Colonic mucosa (tissue), 4 donors: ENCODE data around the gene BTG4. TPM values are rescaled to one million over a fixed set of nuclear protein-coding genes. Genes with fewer than 3 reads are reported as not detected.

Experiments used
- DNase-seq: peaks from one replicate; pipeline ENCODE4 v3.0.0-alpha.2; 2020
- H3K27ac ChIP-seq: fragments of 200-600 bp; one replicate; pipeline ENCODE4 v1.8.0; 2021
- H3K27me3 ChIP-seq: fragments of 200-600 bp; one replicate; pipeline ENCODE4 v1.8.0; 2021
- H3K36me3 ChIP-seq: fragments of 200-600 bp; one replicate; pipeline ENCODE4 v1.8.0; 2021
- H3K4me1 ChIP-seq: fragments of 200-600 bp; one replicate; pipeline ENCODE4 v1.8.0; 2021; ENCODE audit warnings: mild to moderate bottlenecking
- H3K4me3 ChIP-seq: fragments of 200-600 bp; one replicate; pipeline ENCODE4 v1.8.0; 2021
- H3K9ac ChIP-seq, 2 donors: one replicate each; pipeline ENCODE4 v1.7.0; 2013; ENCODE audit warnings: control low read depth in 2 of 2, low read depth in 2 of 2, low read length in 2 of 2
- H3K9me3 ChIP-seq: fragments of 200-600 bp; one replicate; pipeline ENCODE4 v1.8.0; 2021
- CTCF ChIP-seq: fragments of 200-600 bp; IDR thresholded peaks from one replicate; pipeline ENCODE4 v1.8.0; 2022; ENCODE audit warnings: antibody characterized with exemption, mild to moderate bottlenecking
- intact Hi-C: fragments of 100-400 bp; cut with DNase I; formaldehyde crosslinking; loops from one replicate; pipeline ENCODE4 v1.14.1; 2022
- total RNA-seq, 2 donors: library from RNA; stranded (reverse); fragmentation: NEBNext Ultra II Directional in 1 of 2; extraction: Animal tissue kit (Norgen Biotek cat#: 25700) in 1 of 2; gene quantifications; one replicate each; pipeline ENCODE4 v1.2.1, GENCODE V29; 2021
- donor health status: healthy.
- donor health status: DM: no; HTN: no; CAD: no.
- donor health status: DM: no; HTN: no; CAD: no.

The BTG4 gene
- total RNA-seq, 2 donors from 2014 or later = not detected

- Histone ChIP-seq H3K27ac (no peak overlapping the region), H3K4me3 (no peak overlapping the region), H3K9me3 (no peaks in the 10 kb centered on the region), H3K9ac (no peak overlapping the region), H3K27me3 (no peaks in the 10 kb centered on the region), H3K4me1 (no peaks in the 10 kb centered on the region), H3K36me3 (no peaks in the 10 kb centered on the region)
- no peak for DNase-seq
- no peak for TF ChIP-seq CTCF
- intact Hi-C loops = no loop called here
Observed at GRCh38 chr11:111465400-111465799, 46.8 kb downstream of the BTG4 start.

GRCh38 chr11:111463276-111463675 lies 48.9 kb downstream of the BTG4 start:
- H3K36me3 ChIP-seq = no peaks in the 10 kb centered on the region
- H3K27me3 ChIP-seq = no peaks in the 10 kb centered on the region
- TF ChIP-seq CTCF = no peak
- intact Hi-C loops = no loop called here
- no peaks in the 10 kb centered on the region for H3K9me3 ChIP-seq
- H3K27ac ChIP-seq = no peak overlapping the region
- no peaks in the 10 kb centered on the region for H3K4me1 ChIP-seq
- H3K4me3 ChIP-seq = no peak overlapping the region
- H3K9ac ChIP-seq = no peak overlapping the region
- DNase-seq = no peak

- Histone ChIP-seq H3K9me3 (no peaks in the 10 kb centered on the region), H3K27me3 (no peaks in the 10 kb centered on the region), H3K4me3 (no peak overlapping the region), H3K27ac (no peak overlapping the region), H3K4me1 (no peaks in the 10 kb centered on the region), H3K9ac (no peak overlapping the region), H3K36me3 (no peaks in the 10 kb centered on the region)
- TF ChIP-seq CTCF = no peak
- intact Hi-C loops = no loop called here
- DNase-seq = no peak
Observed at GRCh38 chr11:111462329-111462728, 49.9 kb downstream of the BTG4 start.

GRCh38 chr11:111461460-111462235 lies 50.5 kb downstream of the BTG4 start:
- no peak for DNase-seq
- H3K9ac ChIP-seq = no peak overlapping the region
- TF ChIP-seq CTCF = no peak

GRCh38 chr11:111460856-111461255 lies 51.3 kb downstream of the BTG4 start:
- Histone ChIP-seq H3K27me3 (no peaks in the 10 kb centered on the region), H3K27ac (no peak overlapping the region), H3K4me1 (no peaks in the 10 kb centered on the region), H3K36me3 (no peaks in the 10 kb centered on the region), H3K9ac (no peak overlapping the region), H3K4me3 (no peak overlapping the region), H3K9me3 (no peaks in the 10 kb centered on the region)
- no peak for DNase-seq
- no peak for TF ChIP-seq CTCF
- intact Hi-C loops = no loop called here

More at GRCh38 chr11:111461460-111462235, 50.5 kb downstream of the BTG4 start:
- Histone ChIP-seq H3K9me3 (no peaks in the 10 kb centered on the region), H3K4me3 (no peak overlapping the region), H3K27me3 (no peaks in the 10 kb centered on the region), H3K4me1 (no peaks in the 10 kb centered on the region), H3K36me3 (no peaks in the 10 kb centered on the region), H3K27ac (no peak overlapping the region)
- intact Hi-C loops = no loop called here
